Measurements from ENCODE around the gene MCC.

Gene MCC

DNA sequence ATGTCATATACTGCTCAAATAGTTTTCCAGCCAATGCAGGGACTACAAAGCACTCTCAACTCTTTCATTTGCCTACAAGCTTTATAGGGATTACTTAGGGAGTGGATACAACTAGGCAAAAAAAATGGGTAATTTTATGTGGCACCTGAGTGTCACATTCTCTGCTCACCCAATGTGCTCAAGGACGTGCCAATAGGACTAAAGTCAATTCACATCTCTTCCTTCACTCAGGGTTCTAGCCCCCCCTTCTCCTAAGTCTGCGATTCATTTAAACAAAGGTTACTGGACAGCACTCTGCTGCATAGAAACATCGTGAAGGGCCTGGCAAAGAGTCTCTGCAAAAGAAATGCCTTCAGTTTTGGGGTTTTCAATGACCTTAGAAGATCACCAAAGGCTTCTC is 195.8 kb downstream of the MCC start:
- TF ChIP-seq CSDC2 (CRISPR knock-in tag; IDR thresholded peaks at IDR 0.05) (no peak), POU6F1 (CRISPR knock-in tag; IDR thresholded peaks at IDR 0.05; ENCODE audit: borderline replicate concordance, low read depth) (no peak), RARB (CRISPR knock-in tag; IDR thresholded peaks at IDR 0.05) (no peak), PPARA (CRISPR knock-in tag; IDR thresholded peaks at IDR 0.05; ENCODE audit: borderline replicate concordance) (no peak), BACH2 (CRISPR knock-in tag; IDR thresholded peaks at IDR 0.05; ENCODE audit: borderline replicate concordance) (no peak), CREB5 (CRISPR knock-in tag; IDR thresholded peaks at IDR 0.05; ENCODE audit: low read depth) (no peak), ZFP3 (CRISPR knock-in tag; IDR thresholded peaks at IDR 0.05) (no peak), TOX (CRISPR knock-in tag; IDR thresholded peaks at IDR 0.05; ENCODE audit: borderline replicate concordance) (no peak)
- no peak for ATAC-seq

GRCh38 chr5:113283558-113283957 is 204.7 kb downstream of the MCC start:
- no peak for ATAC-seq
- TF ChIP-seq TOX (CRISPR knock-in tag; IDR thresholded peaks at IDR 0.05; ENCODE audit: borderline replicate concordance) (no peak), SNAI2 (CRISPR knock-in tag; IDR thresholded peaks at IDR 0.05) (no peak), ESRRG (CRISPR knock-in tag; IDR thresholded peaks at IDR 0.05) (no peak), CREB5 (CRISPR knock-in tag; IDR thresholded peaks at IDR 0.05; ENCODE audit: low read depth) (no peak), POU6F1 (CRISPR knock-in tag; IDR thresholded peaks at IDR 0.05; ENCODE audit: borderline replicate concordance, low read depth) (no peak), GLIS3 (CRISPR knock-in tag; IDR thresholded peaks at IDR 0.05) (no peak), BACH2 (CRISPR knock-in tag; IDR thresholded peaks at IDR 0.05; ENCODE audit: borderline replicate concordance) (no peak), ZC3H10 (CRISPR knock-in tag; IDR thresholded peaks at IDR 0.05) (no peak), CSDC2 (CRISPR knock-in tag; IDR thresholded peaks at IDR 0.05) (no peak), ARNTL (CRISPR knock-in tag; IDR thresholded peaks at IDR 0.05; ENCODE audit: borderline replicate concordance, low read depth) (no peak)
- TF ChIP-seq, protein P1, sequence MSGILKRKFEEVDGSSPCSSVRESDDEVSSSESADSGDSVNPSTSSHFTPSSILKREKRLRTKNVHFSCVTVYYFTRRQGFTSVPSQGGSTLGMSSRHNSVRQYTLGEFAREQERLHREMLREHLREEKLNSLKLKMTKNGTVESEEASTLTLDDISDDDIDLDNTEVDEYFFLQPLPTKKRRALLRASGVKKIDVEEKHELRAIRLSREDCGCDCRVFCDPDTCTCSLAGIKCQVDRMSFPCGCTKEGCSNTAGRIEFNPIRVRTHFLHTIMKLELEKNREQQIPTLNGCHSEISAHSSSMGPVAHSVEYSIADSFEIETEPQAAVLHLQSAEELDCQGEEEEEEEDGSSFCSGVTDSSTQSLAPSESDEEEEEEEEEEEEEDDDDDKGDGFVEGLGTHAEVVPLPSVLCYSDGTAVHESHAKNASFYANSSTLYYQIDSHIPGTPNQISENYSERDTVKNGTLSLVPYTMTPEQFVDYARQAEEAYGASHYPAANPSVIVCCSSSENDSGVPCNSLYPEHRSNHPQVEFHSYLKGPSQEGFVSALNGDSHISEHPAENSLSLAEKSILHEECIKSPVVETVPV (CRISPR knock-in tag; IDR thresholded peaks at IDR 0.05) = no peak

GRCh38 chr5:113282472-113282871 is 205.8 kb downstream of the MCC start:
- no peak for ATAC-seq
- TF ChIP-seq ZNF8 (CRISPR knock-in tag; IDR thresholded peaks at IDR 0.05) (no peak), PATZ1 (CRISPR knock-in tag; IDR thresholded peaks at IDR 0.05; ENCODE audit: borderline replicate concordance) (no peak), ISL1 (CRISPR knock-in tag; IDR thresholded peaks at IDR 0.05) (no peak), ARNTL (CRISPR knock-in tag; IDR thresholded peaks at IDR 0.05; ENCODE audit: borderline replicate concordance, low read depth) (no peak), CSDC2 (CRISPR knock-in tag; IDR thresholded peaks at IDR 0.05) (no peak), POU6F1 (CRISPR knock-in tag; IDR thresholded peaks at IDR 0.05; ENCODE audit: borderline replicate concordance, low read depth) (no peak), OSR1 (CRISPR knock-in tag; IDR thresholded peaks at IDR 0.05) (no peak), GLIS3 (CRISPR knock-in tag; IDR thresholded peaks at IDR 0.05) (no peak), ZFP30 (CRISPR knock-in tag; IDR thresholded peaks at IDR 0.05) (no peak), TCF4 (CRISPR knock-in tag; IDR thresholded peaks at IDR 0.05; ENCODE audit: borderline replicate concordance) (no peak), SNAI2 (CRISPR knock-in tag; IDR thresholded peaks at IDR 0.05) (no peak), ZC3H10 (CRISPR knock-in tag; IDR thresholded peaks at IDR 0.05) (no peak)
- TF ChIP-seq, protein P1 (CRISPR knock-in tag; IDR thresholded peaks at IDR 0.05) = no peak
